Activated CD8-positive, alpha-beta memory T cell treated with anti-CD3 and anti-CD28 coated beads, Interleukin-2, amount 10 ng/mL, durations not matched to agents 7 days and 5 days (primary cell): ENCODE data around the gene SKI. TPM values are rescaled to one million over a fixed set of nuclear protein-coding genes. Genes with fewer than 3 reads are reported as not detected.
"Not testable (repeated sequence)": the region's sequence is repeated elsewhere in the genome, so short reads cannot be mapped to it uniquely, and the experiment has no call there.

Source experiments
- ATAC-seq: fragments of 150-1000 bp; cut with Tn5 transposase; one replicate; pipeline ENCODE4 v1.10.0; 2021; ENCODE audit warnings: moderate library complexity
- CTCF ChIA-PET: fragments of 350-600 bp; sonication (Branson Sonifier 250); formaldehyde crosslinking; loops from one replicate; lab custom pipeline; 2021; ENCODE audit warnings: antibody characterized with exemption; lab: Charles Lee
- DNase-seq: peaks from one replicate; pipeline ENCODE4 v3.0.0-alpha.2; 2020
- H3K27ac Mint-ChIP-seq: one replicate; pipeline ENCODE4 v1.8.0; 2021; ENCODE audit warnings: mild to moderate bottlenecking, mixed read lengths
- H3K27me3 Mint-ChIP-seq: one replicate; pipeline ENCODE4 v1.8.0; 2021; ENCODE audit warnings: mixed read lengths
- H3K36me3 Mint-ChIP-seq: one replicate; pipeline ENCODE4 v1.8.0; 2021; ENCODE audit warnings: mild to moderate bottlenecking, mixed read lengths
- H3K4me1 Mint-ChIP-seq: one replicate; pipeline ENCODE4 v1.8.0; 2021; ENCODE audit warnings: mixed read lengths
- H3K4me3 Mint-ChIP-seq: one replicate; pipeline ENCODE4 v1.8.0; 2021; ENCODE audit warnings: mild to moderate bottlenecking, moderate library complexity, mixed read lengths
- H3K9me3 Mint-ChIP-seq: one replicate; pipeline ENCODE4 v1.8.0; 2022; ENCODE audit warnings: low read depth, mixed read lengths
- total RNA-seq, 2 experiments: library from RNA; stranded (reverse); gene quantifications; one replicate each; pipeline ENCODE4 v1.2.3, GENCODE V29; 2021

SKI gene
- total RNA-seq, 2 experiments from 2014 or later: 35.0 to 42.9 TPM

DNA sequence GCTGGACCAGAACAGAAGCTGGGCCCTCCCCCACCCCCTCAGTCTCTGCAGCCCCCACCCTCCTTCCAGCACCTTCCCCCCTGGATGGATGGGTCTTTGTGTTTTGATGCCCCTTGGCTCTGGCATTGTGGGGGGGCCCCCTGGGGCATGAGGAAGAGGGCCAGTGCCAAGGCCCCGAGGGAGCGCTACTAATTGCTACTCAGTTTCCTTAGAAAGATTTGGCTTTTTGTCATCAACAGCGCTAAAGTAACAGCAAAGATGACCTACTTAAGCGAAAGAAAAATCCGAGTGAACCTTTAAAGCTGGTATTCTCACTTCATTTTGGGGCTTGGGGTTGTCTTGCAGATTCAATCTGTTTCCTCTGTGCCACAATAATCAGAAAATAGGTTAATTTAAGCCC, 63.5 kb downstream of the SKI start:
- CTCF ChIA-PET: interaction anchor here (1.0 to 2.6 kb wide), 7 partner anchors 9 to 124 kb away, joined by 3 to 20 read pairs (median 4); partner anchors contain the start of gene FAAP20
- Mint-ChIP-seq H3K9me3 (no peaks in the 10 kb centered on the region), H3K27me3 (no peaks in the 10 kb centered on the region), H3K4me1 (peaks cover 74% of the 10 kb centered on the region), H3K4me3 (no peak overlapping the region), H3K27ac (peak overlapping the region; percentile 89), H3K36me3 (peaks cover 3% of the 10 kb centered on the region)
- ATAC-seq (no peak), DNase-seq (no peak)

DNA sequence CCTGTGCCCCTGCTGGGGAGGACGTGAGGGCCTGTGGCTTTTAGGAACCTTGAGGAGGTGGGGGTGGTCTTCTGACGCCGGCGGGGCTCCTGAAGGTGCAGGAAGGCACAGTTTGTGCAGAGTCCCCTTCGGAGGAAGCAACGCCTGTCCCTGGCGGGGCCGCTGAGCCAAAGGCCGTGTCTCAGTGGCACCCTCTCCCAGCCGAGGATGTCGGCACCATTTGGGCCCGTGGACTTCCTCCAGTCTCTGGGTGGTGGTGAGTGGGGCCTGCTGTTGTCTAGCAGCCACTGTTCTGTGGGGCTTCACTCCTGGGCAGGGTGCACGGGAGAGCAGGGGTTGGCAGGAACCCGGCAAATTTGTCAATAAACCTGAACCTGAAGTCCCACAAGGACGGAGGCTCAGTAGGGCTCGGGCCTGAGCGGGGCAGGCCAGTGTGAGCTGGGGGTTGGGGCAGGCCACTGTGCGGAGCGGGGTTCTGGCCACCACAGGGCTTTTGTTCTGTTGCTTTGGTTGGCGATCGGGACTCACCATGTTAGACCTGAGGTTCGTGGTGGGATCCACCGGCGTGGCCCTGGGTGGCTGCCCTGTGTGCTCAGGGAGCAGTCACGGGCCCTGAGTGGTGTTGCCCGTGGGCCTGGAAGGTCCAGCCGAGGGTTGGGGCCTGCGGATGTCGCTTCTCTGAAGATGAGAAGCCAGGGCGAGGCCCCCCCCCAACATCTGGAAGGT, 64.8 kb downstream of the SKI start:
- DNase-seq (no peak), ATAC-seq (no peak)
- Mint-ChIP-seq H3K9me3 (no peaks in the 10 kb centered on the region), H3K27ac (no peak overlapping the region), H3K4me3 (no peak overlapping the region), H3K27me3 (no peaks in the 10 kb centered on the region), H3K36me3 (peaks cover 4% of the 10 kb centered on the region), H3K4me1 (peaks cover 75% of the 10 kb centered on the region)
- CTCF ChIA-PET: interaction anchor here (2.6 kb wide), 1 partner anchor 23 kb away, joined by 16 read pairs; no protein-coding TSS in a partner anchor

DNA sequence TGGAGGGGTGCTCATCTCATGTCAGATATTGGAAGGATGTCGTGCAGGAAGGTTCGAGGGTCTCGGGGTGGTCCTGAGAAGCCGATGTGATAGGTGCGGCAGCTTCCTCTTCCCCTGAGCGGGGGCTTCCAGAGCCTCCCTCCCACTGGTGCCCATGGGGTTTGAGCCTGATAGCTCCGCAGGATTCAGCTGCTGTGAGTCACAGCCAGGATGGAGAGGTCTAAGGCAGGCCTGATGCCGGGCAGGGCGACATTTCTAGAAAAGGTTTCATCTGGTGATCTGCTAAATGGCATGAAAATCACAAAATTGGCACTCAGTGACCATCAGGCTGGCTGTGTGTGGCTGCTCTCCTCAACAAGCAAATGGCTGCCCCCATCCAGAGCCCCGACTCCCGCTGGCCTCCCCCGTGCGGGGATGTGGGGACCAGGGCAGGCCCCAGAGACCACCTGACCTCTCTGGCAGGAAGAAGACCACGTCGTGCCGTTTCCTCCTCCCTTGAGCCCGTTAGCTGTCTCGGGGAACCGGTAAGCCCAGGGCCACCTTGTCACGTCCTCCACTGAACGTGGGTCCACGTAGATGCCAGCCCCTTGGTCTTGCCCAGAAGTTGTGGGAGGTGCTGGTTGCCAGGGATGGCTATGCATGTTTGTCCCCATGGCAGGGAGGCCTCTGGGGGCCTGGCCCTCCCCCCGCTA, 66.1 kb downstream of the SKI start:
- Mint-ChIP-seq H3K4me3 (no peak overlapping the region), H3K36me3 (peaks cover 4% of the 10 kb centered on the region), H3K9me3 (no peaks in the 10 kb centered on the region), H3K27ac (no peak overlapping the region), H3K4me1 (peaks cover 69% of the 10 kb centered on the region), H3K27me3 (no peaks in the 10 kb centered on the region)
- no peak for DNase-seq
- no peak for ATAC-seq
- CTCF ChIA-PET: no interaction called here

DNA sequence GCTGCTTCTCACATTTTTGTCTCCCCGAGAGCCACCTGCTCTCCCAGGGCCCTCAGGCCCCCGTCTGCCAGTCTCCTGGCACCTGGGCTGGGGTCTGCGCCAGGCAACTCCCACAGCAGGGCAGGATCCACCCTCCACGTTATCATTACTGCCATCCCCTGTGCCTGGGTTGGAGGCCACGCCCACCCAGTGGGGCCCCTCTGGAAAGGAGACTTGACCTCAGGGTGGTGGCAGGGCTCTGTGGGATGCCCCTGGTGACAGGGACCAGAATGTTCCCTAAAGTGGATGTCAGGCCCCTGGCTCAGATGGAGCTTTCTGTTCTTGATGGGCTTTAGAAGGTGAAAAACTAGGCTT, 66.6 kb downstream of the SKI start:
- Mint-ChIP-seq H3K4me1 (peaks cover 71% of the 10 kb centered on the region), H3K27me3 (no peaks in the 10 kb centered on the region)

DNA sequence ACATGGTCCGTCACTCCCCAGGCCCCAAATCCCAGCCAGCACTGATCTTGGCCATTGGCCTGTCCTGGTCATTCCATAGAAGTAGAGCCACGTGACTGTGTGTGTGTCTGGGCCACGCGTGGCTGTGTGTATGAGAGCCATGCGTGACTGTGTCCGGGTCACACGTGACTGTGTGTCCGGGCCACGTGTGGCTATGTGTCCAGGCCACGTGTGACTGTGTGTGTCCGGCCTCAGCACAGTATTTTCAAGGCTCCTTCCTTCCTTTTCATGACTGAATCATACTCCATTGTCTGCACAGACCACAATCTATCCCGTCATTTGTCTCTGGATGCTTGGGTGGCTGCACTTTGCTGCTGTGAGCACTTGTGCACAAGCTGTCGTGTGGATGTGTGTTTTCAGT, 67.4 kb downstream of the SKI start:
- H3K4me1 Mint-ChIP-seq: peaks cover 70% of the 10 kb centered on the region
- CTCF ChIA-PET: no interaction called here

More for the DNA sequence above, 66.6 kb downstream of the SKI start:
- DNase-seq: no peak
- peaks cover 4% of the 10 kb centered on the region for H3K36me3 Mint-ChIP-seq
- no peak overlapping the region for H3K4me3 Mint-ChIP-seq
- ATAC-seq: no peak
- no peaks in the 10 kb centered on the region for H3K9me3 Mint-ChIP-seq
- CTCF ChIA-PET: no interaction called here
- H3K27ac Mint-ChIP-seq: no peak overlapping the region

DNA sequence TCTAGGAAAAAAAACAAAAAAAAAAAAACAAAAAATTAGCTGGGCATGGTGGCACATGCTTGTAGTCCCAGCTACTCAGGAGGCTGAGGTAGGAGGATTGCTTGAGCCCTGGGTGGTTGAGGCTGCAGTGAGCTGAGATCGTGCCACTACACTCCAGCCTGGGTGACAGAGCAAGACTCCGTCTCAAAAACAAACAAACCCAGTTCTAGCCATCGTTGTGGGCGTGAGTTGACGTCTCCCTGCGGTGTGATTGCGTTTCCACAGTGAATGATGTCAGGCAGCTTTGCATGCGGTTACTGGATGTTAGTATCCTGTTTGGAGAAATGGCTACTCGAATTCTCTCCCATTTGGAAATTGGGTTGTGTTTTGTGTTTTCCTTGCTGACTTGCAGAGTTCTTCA, 68.1 kb downstream of the SKI start:
- CTCF ChIA-PET: interaction anchor here (0.9 kb wide), 1 partner anchor 122 kb away, joined by 3 read pairs; no protein-coding TSS in a partner anchor
- H3K27me3 Mint-ChIP-seq, H3K4me3 Mint-ChIP-seq, H3K9me3 Mint-ChIP-seq, ATAC-seq, H3K36me3 Mint-ChIP-seq, DNase-seq: not testable (repeated sequence)
- Mint-ChIP-seq H3K27ac (peak overlapping the region; percentile 26), H3K4me1 (peaks cover 69% of the 10 kb centered on the region)

More for the DNA sequence above, 67.4 kb downstream of the SKI start:
- DNase-seq (no peak), ATAC-seq (no peak)
- Mint-ChIP-seq H3K27ac (no peak overlapping the region), H3K27me3 (no peaks in the 10 kb centered on the region), H3K9me3 (no peaks in the 10 kb centered on the region), H3K36me3 (peaks cover 4% of the 10 kb centered on the region), H3K4me3 (no peak overlapping the region)

DNA sequence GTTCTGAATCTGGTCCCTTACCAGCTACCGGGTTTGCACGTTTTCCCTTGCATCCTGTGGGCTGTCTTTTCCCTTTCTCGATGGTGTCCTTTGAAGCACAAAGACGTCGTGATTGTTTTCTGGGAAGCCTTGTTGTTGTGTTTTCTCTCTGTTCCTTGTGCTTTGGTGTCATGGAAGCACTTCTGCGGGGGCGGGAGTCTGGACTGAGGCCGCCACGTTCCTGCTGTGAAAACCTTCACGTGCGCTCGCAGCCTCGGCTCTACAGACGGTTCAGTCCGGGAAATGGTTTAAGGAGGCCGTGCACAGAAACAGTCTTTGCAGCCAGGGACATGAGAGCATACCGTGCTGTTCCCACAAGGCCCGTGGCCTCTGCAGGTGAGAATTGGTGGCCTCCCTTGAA, 68.5 kb downstream of the SKI start:
- H3K27ac Mint-ChIP-seq: peak overlapping the region; percentile 26
- ATAC-seq: no peak
- H3K4me3 Mint-ChIP-seq: no peak overlapping the region
- no peak for DNase-seq
- CTCF ChIA-PET: interaction anchor here (0.9 kb wide), 1 partner anchor 123 kb away, joined by 3 read pairs; no protein-coding TSS in a partner anchor
- H3K9me3 Mint-ChIP-seq: no peaks in the 10 kb centered on the region
- peaks cover 4% of the 10 kb centered on the region for H3K36me3 Mint-ChIP-seq
- H3K4me1 Mint-ChIP-seq: peaks cover 69% of the 10 kb centered on the region
- no peaks in the 10 kb centered on the region for H3K27me3 Mint-ChIP-seq

DNA sequence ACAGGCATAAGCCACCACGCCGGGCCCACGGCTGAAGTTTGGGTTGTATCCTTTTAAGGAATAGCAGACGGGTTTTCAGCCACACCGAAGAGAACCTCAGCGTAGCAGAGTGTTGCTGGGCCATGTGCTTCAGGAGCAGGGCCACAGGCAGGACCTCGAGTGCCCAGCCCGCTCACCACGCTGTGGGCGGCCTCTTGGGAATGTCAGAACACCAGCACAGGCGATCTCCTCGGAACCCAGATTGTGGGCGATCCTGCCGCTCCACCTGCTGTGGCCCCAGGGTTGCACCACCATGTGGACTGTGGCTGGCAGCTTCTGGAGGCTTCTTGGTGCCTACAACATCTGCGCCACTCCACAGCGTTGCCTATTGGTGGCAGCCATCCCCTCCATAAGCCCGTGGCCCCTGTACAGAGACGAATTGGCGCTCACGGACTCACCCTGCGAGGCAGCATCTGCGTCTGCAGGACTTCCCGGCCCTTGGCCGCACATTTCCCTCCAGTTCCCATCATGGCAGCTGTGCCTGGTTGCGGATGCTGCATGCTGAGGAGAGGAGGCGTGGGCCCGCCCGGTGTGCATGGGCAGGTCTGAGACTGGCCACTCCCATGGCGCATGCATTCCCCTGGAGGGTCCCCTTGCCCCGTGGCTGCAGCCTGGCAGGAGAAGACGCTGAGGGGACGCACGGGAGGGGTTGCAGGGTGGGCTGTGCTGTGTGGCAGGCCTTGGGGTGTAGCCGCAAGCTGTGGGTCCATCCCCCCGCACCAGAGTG, 69.3 kb downstream of the SKI start:
- CTCF ChIA-PET: interaction anchor here (1.6 kb wide), 1 partner anchor 19 kb away, joined by 5 read pairs; no protein-coding TSS in a partner anchor
- Mint-ChIP-seq H3K4me1 (peaks cover 64% of the 10 kb centered on the region), H3K36me3 (peaks cover 4% of the 10 kb centered on the region), H3K27me3 (no peaks in the 10 kb centered on the region), H3K4me3 (no peak overlapping the region), H3K9me3 (no peaks in the 10 kb centered on the region), H3K27ac (no peak overlapping the region)
- ATAC-seq (no peak), DNase-seq (no peak)

DNA sequence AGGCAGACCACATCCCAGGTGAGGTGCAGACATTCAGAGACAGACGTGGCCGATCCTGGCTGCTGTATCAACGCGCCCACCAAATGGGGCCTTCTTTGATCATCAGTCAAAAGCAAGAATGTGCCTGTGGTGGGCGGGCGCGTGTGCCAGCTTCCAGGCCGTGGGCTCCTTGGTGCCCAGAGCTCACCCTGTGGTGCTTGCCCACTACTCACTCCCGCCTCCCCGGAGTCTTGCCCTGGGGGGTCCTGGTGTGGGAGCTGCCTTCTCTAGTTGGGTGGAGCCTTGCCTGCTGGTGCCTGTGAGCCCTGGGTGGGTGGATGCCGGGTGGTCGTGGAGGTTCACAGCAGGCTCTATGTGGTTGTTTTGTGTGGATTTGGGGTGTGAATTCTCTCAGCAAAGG, 70.6 kb downstream of the SKI start:
- DNase-seq: no peak

DNA sequence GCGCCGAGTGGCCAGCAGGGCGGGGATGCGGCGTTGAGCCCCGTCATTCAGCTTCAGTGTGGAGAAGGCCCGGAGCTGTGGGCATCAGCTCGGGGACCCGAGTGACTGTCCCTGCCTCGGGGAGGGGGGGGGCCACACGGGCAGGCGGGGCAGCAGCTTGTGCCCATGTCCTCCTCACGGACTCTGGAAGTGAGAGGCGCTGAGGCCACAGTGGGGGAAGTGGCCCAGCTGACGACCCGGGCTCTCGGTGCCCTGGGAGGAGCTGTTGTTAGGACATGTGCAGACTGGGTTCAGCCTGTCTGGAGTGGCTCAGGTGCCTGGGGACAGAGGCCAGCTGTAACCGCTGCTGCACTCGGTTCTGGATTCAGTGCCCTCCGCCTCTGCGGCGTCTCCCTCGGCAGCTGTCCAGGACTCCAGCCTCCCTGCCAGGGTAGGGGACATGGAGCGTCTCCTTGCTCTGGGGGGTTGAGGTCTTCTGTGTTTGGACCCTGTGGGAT, 71.1 kb downstream of the SKI start:
- no peak for ATAC-seq
- Mint-ChIP-seq H3K9me3 (no peaks in the 10 kb centered on the region), H3K4me3 (no peak overlapping the region), H3K4me1 (peaks cover 55% of the 10 kb centered on the region), H3K36me3 (peaks cover 4% of the 10 kb centered on the region), H3K27ac (peak overlapping the region; percentile 97), H3K27me3 (no peaks in the 10 kb centered on the region)
- no peak for DNase-seq
- CTCF ChIA-PET: interaction anchor here (1.3 to 2.8 kb wide), 5 partner anchors 8 to 104 kb away, joined by 3 to 20 read pairs (median 5); partner anchors contain the start of gene FAAP20

More for the DNA sequence above, 70.6 kb downstream of the SKI start:
- Mint-ChIP-seq H3K4me3 (no peak overlapping the region), H3K36me3 (peaks cover 4% of the 10 kb centered on the region), H3K27me3 (no peaks in the 10 kb centered on the region), H3K9me3 (no peaks in the 10 kb centered on the region), H3K4me1 (peaks cover 59% of the 10 kb centered on the region), H3K27ac (peak overlapping the region; percentile 14)
- ATAC-seq: no peak
- CTCF ChIA-PET: interaction anchor here (1.3 to 2.6 kb wide), 3 partner anchors 15 to 103 kb away, joined by 5 to 11 read pairs (median 5); partner anchors contain the start of gene FAAP20

DNA sequence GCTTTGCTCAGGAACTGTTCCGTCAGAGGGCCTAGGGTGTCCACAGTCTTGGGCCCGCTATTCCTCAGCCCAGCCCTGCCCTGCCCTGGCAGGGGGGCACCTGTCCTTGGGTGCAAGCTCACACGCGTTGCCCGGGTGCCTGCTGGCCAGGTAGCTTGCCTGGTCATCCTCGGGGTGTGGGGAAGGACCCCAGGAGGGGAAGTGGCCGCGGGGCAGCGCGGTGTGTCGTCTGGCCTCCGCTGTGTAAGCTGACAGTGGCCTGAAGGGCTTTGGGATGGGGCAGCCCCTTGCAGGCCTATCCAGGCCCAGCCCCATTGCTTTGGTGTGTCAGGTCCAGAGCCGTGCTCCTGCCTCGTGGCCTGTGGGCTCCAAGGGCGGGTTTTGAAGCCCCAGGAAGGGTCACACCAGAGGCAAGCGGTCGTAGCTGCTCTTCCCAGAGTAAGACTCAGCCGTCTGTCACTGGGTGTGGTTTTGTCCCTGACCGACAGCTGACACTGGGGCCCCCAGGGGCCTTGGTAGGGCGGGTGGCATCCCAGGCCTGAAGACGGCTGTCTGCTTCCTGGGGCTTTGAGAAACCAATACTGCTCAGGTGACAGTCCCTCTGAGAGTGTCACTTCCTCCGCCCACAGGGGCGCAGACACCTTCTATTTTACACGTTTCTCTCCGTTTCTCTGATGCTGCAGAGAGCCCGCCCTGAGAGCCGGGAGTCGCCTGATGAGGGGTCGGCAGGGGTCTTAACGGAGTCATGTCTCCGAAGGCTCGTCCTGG, 72.1 kb downstream of the SKI start:
- Mint-ChIP-seq H3K9me3 (no peaks in the 10 kb centered on the region), H3K36me3 (peaks cover 4% of the 10 kb centered on the region), H3K4me1 (peaks cover 49% of the 10 kb centered on the region), H3K27ac (peak overlapping the region; percentile 97), H3K4me3 (peak overlapping the region; percentile 74), H3K27me3 (no peaks in the 10 kb centered on the region)
- ATAC-seq (peak; percentile 81), DNase-seq (peak; percentile 91)
- CTCF ChIA-PET: interaction anchor here (1.0 to 3.2 kb wide), 9 partner anchors 9 to 224 kb away, joined by 3 to 24 read pairs (median 11); partner anchors contain the start of genes FAAP20, MORN1 and RER1
